Keratinocyte (primary cell): Measurements from ENCODE around the gene PTPRT. TPM values are rescaled to one million over a fixed set of nuclear protein-coding genes. Genes with fewer than 3 reads are reported as not detected.

ENCODE experiments used
- DNase-seq: peaks from one replicate; pipeline ENCODE4 v3.0.0-alpha.2; 2011; ENCODE audit warnings: low read depth, missing footprints, low spot score
- FAIRE-seq: peaks from 2 replicates; lab custom pipeline; 2011; peaks lifted over from hg19 to GRCh38; lab: Jason Lieb, UNC
- H2AFZ ChIP-seq: 2 replicates; pipeline ENCODE4 v1.6.0; 2012; ENCODE audit warnings: low read length, control low read depth, inconsistent platforms; ENCODE audit not compliant: control insufficient read depth
- H3K27ac ChIP-seq: 2 replicates; pipeline ENCODE4 v1.5.1; 2011; ENCODE audit warnings: low read length; ENCODE audit not compliant: control insufficient read depth, insufficient read depth
- H3K27me3 ChIP-seq: 3 replicates; pipeline ENCODE4 v1.6.0; 2011; ENCODE audit warnings: low read length; ENCODE audit not compliant: control insufficient read depth, insufficient read depth; ENCODE audit errors: extremely low read depth
- H3K36me3 ChIP-seq, 2 experiments: 2 replicates in 1 of 2; 3 replicates in 1 of 2; pipeline ENCODE4 v1.5.1; 2011; ENCODE audit warnings: low read length in 2 of 2, mild to moderate bottlenecking in 1 of 2; ENCODE audit not compliant: control insufficient read depth in 2 of 2, insufficient read depth in 2 of 2; ENCODE audit errors: extremely low read depth in 1 of 2
- H3K4me1 ChIP-seq: 3 replicates; pipeline ENCODE4 v1.5.1; 2011; ENCODE audit warnings: low read length; ENCODE audit not compliant: control insufficient read depth, insufficient read depth; ENCODE audit errors: extremely low read depth
- H3K4me2 ChIP-seq: 3 replicates; pipeline ENCODE4 v1.6.0; 2011; ENCODE audit warnings: low read depth, low read length; ENCODE audit not compliant: control insufficient read depth, insufficient read depth; ENCODE audit errors: extremely low read depth
- H3K4me3 ChIP-seq, 3 experiments: fragments of 200-600 bp in 1 of 3; sonication (generic) in 1 of 3; 2 replicates in 2 of 3; 3 replicates in 1 of 3; pipeline ENCODE4 v1.5.1; 2011 to 2016; ENCODE audit warnings: low read length in 3 of 3, mild to moderate bottlenecking in 3 of 3, control low read depth in 2 of 3, inconsistent platforms in 1 of 3, low read depth in 1 of 3, mixed read lengths in 1 of 3, mixed run types in 1 of 3, moderate library complexity in 1 of 3; ENCODE audit not compliant: control insufficient read depth in 2 of 3, insufficient read depth in 2 of 3; ENCODE audit errors: extremely low read depth in 1 of 3
- H3K79me2 ChIP-seq: 2 replicates; pipeline ENCODE4 v1.6.0; 2012; ENCODE audit warnings: low read length; ENCODE audit not compliant: control insufficient read depth, insufficient read depth
- H3K9ac ChIP-seq: 3 replicates; pipeline ENCODE4 v1.6.0; 2011; ENCODE audit warnings: low read length; ENCODE audit not compliant: control insufficient read depth, insufficient read depth; ENCODE audit errors: extremely low read depth
- H3K9me1 ChIP-seq: 3 replicates; pipeline ENCODE4 v1.6.0; 2011; ENCODE audit warnings: low read length; ENCODE audit not compliant: control insufficient read depth, insufficient read depth; ENCODE audit errors: extremely low read depth
- H3K9me3 ChIP-seq: 2 replicates; pipeline ENCODE4 v1.5.1; 2012; ENCODE audit warnings: low read depth, low read length; ENCODE audit not compliant: control insufficient read depth
- H4K20me1 ChIP-seq: 3 replicates; pipeline ENCODE4 v1.6.0; 2011; ENCODE audit warnings: low read length; ENCODE audit not compliant: control insufficient read depth, insufficient read depth; ENCODE audit errors: extremely low read depth
- CTCF ChIP-seq, 3 experiments: IDR thresholded peaks in 1 of 3; conservative IDR thresholded peaks in 1 of 3; optimal IDR thresholded peaks in 1 of 3; 2 replicates in 2 of 3; 3 replicates in 1 of 3; pipeline versions ENCODE3 to v1.5.1; 2011; ENCODE audit warnings: low read length in 3 of 3, mild to moderate bottlenecking in 3 of 3, moderate library complexity in 2 of 3, control low read depth in 1 of 3, inconsistent platforms in 1 of 3; ENCODE audit not compliant: insufficient read depth in 2 of 3; ENCODE audit errors: extremely low read depth in 1 of 3
- EZH2 ChIP-seq: IDR thresholded peaks from one replicate; pipeline ENCODE4 v1.6.1; 2012; ENCODE audit warnings: inconsistent platforms, mild to moderate bottlenecking, low read length, moderate library complexity
- dilution Hi-C: fragments of 300-500 bp; cut with MboI; formaldehyde crosslinking; loops from one replicate; pipeline ENCODE4 v1.7.0; 2020; ENCODE audit warnings: low sequenced_read_pairs; ENCODE audit not compliant: extremely low pct_ligation_motif_present
- polyA plus RNA-seq, 5 experiments: library from polyadenylated mRNA; depleted of rRNA in 3 of 5; stranded (reverse) in 3 of 5; stranded (forward) in 1 of 5; unstranded in 1 of 5; fragments of >200 nt; gene quantifications; 1 replicate in 1 of 5; 2 replicates in 3 of 5; 3 replicates in 1 of 5; pipeline versions ENCODE4 v1.2.1 to v1.2.3, GENCODE V29; 2011 to 2012; ENCODE audit warnings: missing spikeins in 2 of 5, low read depth in 1 of 5, low replicate concordance in 1 of 5

Gene PTPRT
- polyA plus RNA-seq, 1 donor (not counting 4 experiments of a cell fraction or from before 2014, with no cell fraction given), result not detected

DNA sequence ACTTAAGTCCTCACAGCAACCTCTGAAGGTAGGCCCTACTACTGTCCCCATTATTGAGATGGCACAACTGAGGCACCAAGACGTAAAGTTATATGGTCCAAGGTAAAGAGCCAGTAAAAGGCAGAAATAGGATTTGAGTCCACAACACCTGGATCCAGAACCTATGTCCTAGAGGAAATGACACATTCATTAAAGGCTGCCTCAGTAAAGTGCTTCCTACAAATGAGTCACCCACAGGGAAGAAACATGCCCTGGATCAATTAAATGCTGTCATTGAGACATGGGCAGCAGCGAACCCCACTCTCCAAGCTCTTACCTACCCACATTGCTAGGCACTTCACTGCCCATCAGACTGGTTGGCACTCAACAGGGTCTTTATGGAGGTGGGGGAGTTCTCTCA, 600.9 kb downstream of the PTPRT start:
- no peaks in the 10 kb centered on the region for H4K20me1 ChIP-seq
- no peak for DNase-seq
- no peak overlapping the region for H3K4me3 ChIP-seq
- no peaks in the 10 kb centered on the region for H3K9me3 ChIP-seq
- dilution Hi-C loops, result no loop called here
- H3K4me1 ChIP-seq, result peaks cover 5% of the 10 kb centered on the region
- peak overlapping the region; percentile 10 for H3K4me2 ChIP-seq
- no peaks in the 10 kb centered on the region for H3K27me3 ChIP-seq
- no peak overlapping the region for H3K27ac ChIP-seq
- no peaks in the 10 kb centered on the region for H3K36me3 ChIP-seq
- no peak overlapping the region for H2AFZ ChIP-seq
- H3K79me2 ChIP-seq, result no peaks in the 10 kb centered on the region
- no peaks in the 10 kb centered on the region for H3K9me1 ChIP-seq
- peak; percentile 94 for FAIRE-seq
- no peak overlapping the region for H3K9ac ChIP-seq
- TF ChIP-seq EZH2 (no peak), CTCF (optimal IDR thresholded peaks at IDR 0.05 in 1 of 3, IDR thresholded peaks at IDR 0.05 in 1 of 3, conservative IDR thresholded peaks at IDR 0.05 in 1 of 3; ENCODE audit: extremely low read depth in 1 of 3, insufficient read depth in 2 of 3, low read length in 3 of 3) (no peak)

- H3K36me3 ChIP-seq, result no peaks in the 10 kb centered on the region
- H3K9me1 ChIP-seq, result no peaks in the 10 kb centered on the region
- no peak for TF ChIP-seq CTCF (optimal IDR thresholded peaks at IDR 0.05 in 1 of 3, IDR thresholded peaks at IDR 0.05 in 1 of 3, conservative IDR thresholded peaks at IDR 0.05 in 1 of 3; ENCODE audit: extremely low read depth in 1 of 3, insufficient read depth in 2 of 3, low read length in 3 of 3)
- TF ChIP-seq EZH2, result no peak
- no peak for FAIRE-seq
- no peak for DNase-seq
- no peak overlapping the region for H3K4me2 ChIP-seq
- no peak overlapping the region for H3K9ac ChIP-seq
- no peaks in the 10 kb centered on the region for H3K79me2 ChIP-seq
- no peak overlapping the region for H3K4me3 ChIP-seq
- no peaks in the 10 kb centered on the region for H4K20me1 ChIP-seq
- H3K27me3 ChIP-seq, result no peaks in the 10 kb centered on the region
- H3K27ac ChIP-seq, result no peak overlapping the region
- no peak overlapping the region for H2AFZ ChIP-seq
- dilution Hi-C loops, result no loop called here
- no peaks in the 10 kb centered on the region for H3K9me3 ChIP-seq
- H3K4me1 ChIP-seq, result peaks cover 5% of the 10 kb centered on the region
Observed at GRCh38 chr20:42587427-42587826, 602.3 kb downstream of the PTPRT start.
